ENCODE measurements around the gene CFAP141.

Gene CFAP141

GRCh38 chr1:154170547-154171222, 35.4 kb downstream of the CFAP141 start:
- no peak for DNase-seq

GRCh38 chr1:154167461-154167860, 38.7 kb downstream of the CFAP141 start:
- DNase-seq: no peak

GRCh38 chr1:154166207-154166606, 39.9 kb downstream of the CFAP141 start:
- DNase-seq: no peak

GRCh38 chr1:154159554-154159953, 46.6 kb downstream of the CFAP141 start:
- no peak for DNase-seq

GRCh38 chr1:154158307-154159125, 47.6 kb downstream of the CFAP141 start:
- no peak for DNase-seq

- no peak for DNase-seq
Measured at GRCh38 chr1:154157520-154158306, 48.4 kb downstream of the CFAP141 start.

- no peak for DNase-seq
Measured at GRCh38 chr1:154155251-154155650, 50.9 kb downstream of the CFAP141 start.

- DNase-seq: no peak
Measured at GRCh38 chr1:154154534-154155191, 51.5 kb downstream of the CFAP141 start, which contains the start of gene NUP210L. Gene NUP210L, minus strand, starts transcription at chr1:154155073.

GRCh38 chr1:154154053-154154452, 52.1 kb downstream of the CFAP141 start:
- no peak for DNase-seq

GRCh38 chr1:154151311-154151710, 54.8 kb downstream of the CFAP141 start:
- no peak for DNase-seq
